HepG2 (cell line): Measurements from ENCODE around the gene HOXC11. TPM values are rescaled to one million over a fixed set of nuclear protein-coding genes. Genes with fewer than 3 reads are reported as not detected.

ENCODE experiments used
- CTCF ChIP-seq: sonication (generic); formaldehyde crosslinking; IDR thresholded peaks from 2 replicates; pipeline ENCODE4 v1.5.0; 2020; ENCODE audit warnings: mild to moderate bottlenecking, missing genetic modification reagents, moderate library complexity
- GABPB1 ChIP-seq: IDR thresholded peaks from 2 replicates; pipeline ENCODE4 v1.6.1; 2016; ENCODE audit warnings: mild to moderate bottlenecking, missing genetic modification reagents, moderate library complexity, missing compliant biosample characterization
- KLF16 ChIP-seq, 2 experiments: sonication (generic) in 1 of 2; formaldehyde crosslinking in 1 of 2; IDR thresholded peaks; 2 replicates each; pipeline versions ENCODE4 v1.6.1 to v1.8.0; 2016 to 2023; ENCODE audit warnings: missing genetic modification reagents in 2 of 2, missing compliant biosample characterization in 1 of 2
- MAX ChIP-seq: IDR thresholded peaks from 2 replicates; pipeline ENCODE4 v1.6.1; 2012; ENCODE audit warnings: inconsistent platforms
- NR2F2 ChIP-seq: IDR thresholded peaks from 2 replicates; pipeline ENCODE4 v1.6.1; 2012; ENCODE audit warnings: low read depth, inconsistent platforms, borderline replicate concordance
- RAD21 ChIP-seq: fragments of 450-650 bp; formaldehyde crosslinking; IDR thresholded peaks from 2 replicates; pipeline ENCODE4 v1.5.0; 2020; ENCODE audit warnings: mild to moderate bottlenecking
- SRSF9 ChIP-seq: fragments of 200-400 bp; formaldehyde crosslinking; IDR thresholded peaks from 2 replicates; pipeline ENCODE4 v1.6.1; 2018; ENCODE audit warnings: borderline replicate concordance, mild to moderate bottlenecking, low read depth, low read length; ENCODE audit not compliant: insufficient read depth, poor library complexity, severe bottlenecking
- TSC22D2 ChIP-seq: sonication (generic); formaldehyde crosslinking; IDR thresholded peaks from 2 replicates; pipeline ENCODE4 v1.5.1; 2020; ENCODE audit warnings: missing genetic modification reagents, mild to moderate bottlenecking, borderline replicate concordance
- ZBTB10 ChIP-seq: sonication (generic); formaldehyde crosslinking; IDR thresholded peaks from 2 replicates; pipeline ENCODE4 v1.4.0; 2020; ENCODE audit warnings: missing genetic modification reagents, borderline replicate concordance
- ZMYM4 ChIP-seq: sonication (generic); formaldehyde crosslinking; IDR thresholded peaks from 2 replicates; pipeline ENCODE4 v1.8.1; 2023; ENCODE audit warnings: mild to moderate bottlenecking, missing genetic modification reagents
- ZNF20 ChIP-seq: sonication (generic); formaldehyde crosslinking; IDR thresholded peaks from 2 replicates; pipeline ENCODE4 v1.4.0; 2020; ENCODE audit warnings: mild to moderate bottlenecking, moderate library complexity, missing genetic modification reagents
- ZNF224 ChIP-seq: sonication (generic); formaldehyde crosslinking; IDR thresholded peaks from 2 replicates; pipeline ENCODE4 v1.5.0; 2020; ENCODE audit warnings: mild to moderate bottlenecking, missing genetic modification reagents
- ZNF264 ChIP-seq: sonication (generic); formaldehyde crosslinking; IDR thresholded peaks from 2 replicates; pipeline ENCODE4 v1.4.0; 2020; ENCODE audit warnings: missing genetic modification reagents
- ZNF629 ChIP-seq: sonication (generic); formaldehyde crosslinking; conservative IDR thresholded peaks from 2 replicates; pipeline ENCODE4 v1.5.0; 2020; ENCODE audit warnings: missing genetic modification reagents
- polyA plus RNA-seq, 8 experiments: library from polyadenylated mRNA; depleted of rRNA in 3 of 8; stranded (reverse) in 7 of 8; unstranded in 1 of 8; fragments of >200 nt; fragmentation: Illumina TruSeq in 4 of 8; extraction: Trizol in 4 of 8; gene quantifications; 2 replicates each; pipeline versions ENCODE4 v1.2.1 to v1.2.3, GENCODE V29; 2011 to 2016; ENCODE audit warnings: low read depth in 4 of 8, missing spikeins in 1 of 8, mixed read lengths in 1 of 8; ENCODE audit not compliant: insufficient read depth in 1 of 8
- total RNA-seq, 5 experiments: library from RNA; depleted of rRNA; stranded (reverse); fragments of >200 nt; fragmentation: Illumina TruSeq; extraction: Trizol; gene quantifications; 2 replicates each; pipeline ENCODE4 v1.2.3, GENCODE V29; 2016; ENCODE audit warnings: low read depth in 1 of 5
- TF ChIP-seq, protein P1 (sequence below): sonication (generic); formaldehyde crosslinking; IDR thresholded peaks from 2 replicates; pipeline ENCODE4 v1.4.0; 2020; ENCODE audit warnings: mild to moderate bottlenecking, missing genetic modification reagents, borderline replicate concordance
- TF ChIP-seq, protein P2 (sequence below): sonication (generic); formaldehyde crosslinking; IDR thresholded peaks from 2 replicates; pipeline ENCODE4 v1.4.0; 2020; ENCODE audit warnings: missing genetic modification reagents
- TF ChIP-seq, protein P3 (sequence below): sonication (generic); formaldehyde crosslinking; IDR thresholded peaks from 2 replicates; pipeline ENCODE4 v1.8.1; 2023; ENCODE audit warnings: mild to moderate bottlenecking, moderate library complexity, missing genetic modification reagents

Gene HOXC11
- total and polyA plus RNA-seq, 2 of the 13 experiments (the other 11 are each of a cell fraction or from before 2014, with no cell fraction given), result not detected

DNA sequence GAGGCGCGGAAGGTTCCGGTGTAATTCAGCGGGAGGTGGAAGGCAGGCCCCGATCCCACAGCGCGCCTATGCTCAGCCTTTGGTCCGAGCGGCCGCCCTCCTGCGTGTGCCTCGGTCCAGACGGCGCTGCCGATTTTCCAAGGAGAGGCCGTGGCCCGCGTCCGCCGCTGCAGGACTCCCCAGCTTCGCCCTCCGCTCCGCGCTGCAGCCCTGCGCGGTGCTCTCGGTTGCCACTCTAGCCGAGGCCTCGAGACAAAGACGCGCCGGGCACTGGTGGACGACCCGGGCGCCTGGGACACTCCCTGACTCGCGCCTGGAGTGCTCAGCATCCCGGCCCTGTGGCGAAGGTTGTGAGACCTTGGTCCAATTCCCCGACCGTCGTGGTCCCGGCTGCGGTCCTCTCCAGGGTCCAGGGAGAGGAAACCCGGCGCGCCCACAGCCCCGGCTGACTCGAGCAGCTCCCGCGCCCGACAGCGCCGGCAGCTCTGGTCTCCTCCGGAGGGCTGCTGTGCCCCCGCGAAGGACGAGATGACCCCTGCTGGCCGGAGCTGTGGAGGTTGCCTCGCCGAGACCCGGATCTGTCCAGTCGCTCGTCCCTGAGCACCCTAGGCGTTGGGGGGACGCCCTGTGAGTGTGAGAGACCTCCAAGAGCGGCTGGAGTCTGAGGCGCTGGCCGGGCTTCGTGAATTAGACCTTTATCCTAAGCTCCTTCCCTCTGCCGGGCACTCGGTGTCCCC is 11.7 kb upstream of the HOXC11 start (continued):
- TF ChIP-seq RAD21 (CRISPR knock-in tag) (peak; percentile 82), KLF16 (CRISPR knock-in tag; IDR thresholded peaks at IDR 0.05) (no peak), MAX (no peak), CTCF (CRISPR knock-in tag) (peak; percentile 64), TSC22D2 (no peak), SRSF9 (no peak), GABPB1 (CRISPR knock-in tag) (peak; percentile 52; the same call in 1 of the 2 replicates), ZBTB10 (no peak), ZNF264 (CRISPR knock-in tag) (no peak), NR2F2 (no peak), ZNF629 (CRISPR knock-in tag) (no peak), ZNF20 (CRISPR knock-in tag) (no peak), ZMYM4 (CRISPR knock-in tag) (no peak), ZNF224 (no peak)
- TF ChIP-seq, protein P1, sequence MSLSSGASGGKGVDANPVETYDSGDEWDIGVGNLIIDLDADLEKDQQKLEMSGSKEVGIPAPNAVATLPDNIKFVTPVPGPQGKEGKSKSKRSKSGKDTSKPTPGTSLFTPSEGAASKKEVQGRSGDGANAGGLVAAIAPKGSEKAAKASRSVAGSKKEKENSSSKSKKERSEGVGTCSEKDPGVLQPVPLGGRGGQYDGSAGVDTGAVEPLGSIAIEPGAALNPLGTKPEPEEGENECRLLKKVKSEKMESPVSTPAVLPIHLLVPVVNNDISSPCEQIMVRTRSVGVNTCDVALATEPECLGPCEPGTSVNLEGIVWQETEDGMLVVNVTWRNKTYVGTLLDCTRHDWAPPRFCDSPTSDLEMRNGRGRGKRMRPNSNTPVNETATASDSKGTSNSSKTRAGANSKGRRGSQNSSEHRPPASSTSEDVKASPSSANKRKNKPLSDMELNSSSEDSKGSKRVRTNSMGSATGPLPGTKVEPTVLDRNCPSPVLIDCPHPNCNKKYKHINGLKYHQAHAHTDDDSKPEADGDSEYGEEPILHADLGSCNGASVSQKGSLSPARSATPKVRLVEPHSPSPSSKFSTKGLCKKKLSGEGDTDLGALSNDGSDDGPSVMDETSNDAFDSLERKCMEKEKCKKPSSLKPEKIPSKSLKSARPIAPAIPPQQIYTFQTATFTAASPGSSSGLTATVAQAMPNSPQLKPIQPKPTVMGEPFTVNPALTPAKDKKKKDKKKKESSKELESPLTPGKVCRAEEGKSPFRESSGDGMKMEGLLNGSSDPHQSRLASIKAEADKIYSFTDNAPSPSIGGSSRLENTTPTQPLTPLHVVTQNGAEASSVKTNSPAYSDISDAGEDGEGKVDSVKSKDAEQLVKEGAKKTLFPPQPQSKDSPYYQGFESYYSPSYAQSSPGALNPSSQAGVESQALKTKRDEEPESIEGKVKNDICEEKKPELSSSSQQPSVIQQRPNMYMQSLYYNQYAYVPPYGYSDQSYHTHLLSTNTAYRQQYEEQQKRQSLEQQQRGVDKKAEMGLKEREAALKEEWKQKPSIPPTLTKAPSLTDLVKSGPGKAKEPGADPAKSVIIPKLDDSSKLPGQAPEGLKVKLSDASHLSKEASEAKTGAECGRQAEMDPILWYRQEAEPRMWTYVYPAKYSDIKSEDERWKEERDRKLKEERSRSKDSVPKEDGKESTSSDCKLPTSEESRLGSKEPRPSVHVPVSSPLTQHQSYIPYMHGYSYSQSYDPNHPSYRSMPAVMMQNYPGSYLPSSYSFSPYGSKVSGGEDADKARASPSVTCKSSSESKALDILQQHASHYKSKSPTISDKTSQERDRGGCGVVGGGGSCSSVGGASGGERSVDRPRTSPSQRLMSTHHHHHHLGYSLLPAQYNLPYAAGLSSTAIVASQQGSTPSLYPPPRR (CRISPR knock-in tag), result no peak
- TF ChIP-seq, protein P2, sequence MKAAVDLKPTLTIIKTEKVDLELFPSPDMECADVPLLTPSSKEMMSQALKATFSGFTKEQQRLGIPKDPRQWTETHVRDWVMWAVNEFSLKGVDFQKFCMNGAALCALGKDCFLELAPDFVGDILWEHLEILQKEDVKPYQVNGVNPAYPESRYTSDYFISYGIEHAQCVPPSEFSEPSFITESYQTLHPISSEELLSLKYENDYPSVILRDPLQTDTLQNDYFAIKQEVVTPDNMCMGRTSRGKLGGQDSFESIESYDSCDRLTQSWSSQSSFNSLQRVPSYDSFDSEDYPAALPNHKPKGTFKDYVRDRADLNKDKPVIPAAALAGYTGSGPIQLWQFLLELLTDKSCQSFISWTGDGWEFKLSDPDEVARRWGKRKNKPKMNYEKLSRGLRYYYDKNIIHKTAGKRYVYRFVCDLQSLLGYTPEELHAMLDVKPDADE (CRISPR knock-in tag), result no peak
- TF ChIP-seq, protein P3, sequence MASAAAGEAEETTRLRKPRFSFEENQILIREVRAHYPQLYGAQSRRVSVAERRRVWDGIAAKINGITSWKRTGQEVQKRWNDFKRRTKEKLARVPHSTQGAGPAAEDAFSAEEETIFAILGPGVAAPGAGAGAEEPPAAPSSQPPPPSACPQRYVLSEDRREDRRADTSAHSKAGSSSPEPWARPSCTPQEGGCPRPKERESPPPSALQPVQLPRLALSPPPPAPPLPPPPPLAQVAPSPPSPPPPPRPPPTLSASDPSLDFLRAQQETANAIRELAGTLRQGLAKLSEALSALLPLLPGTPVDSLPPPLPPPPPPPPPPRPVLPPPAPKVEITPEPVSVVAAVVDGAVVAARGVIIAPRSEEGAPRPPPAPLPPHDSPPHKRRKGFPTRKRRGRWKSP (CRISPR knock-in tag), result no peak
